ENCODE measurements around the gene APRT. TPM values are rescaled to one million over a fixed set of nuclear protein-coding genes. Genes with fewer than 3 reads are reported as not detected.

Gene APRT
- total RNA-seq, 1 donor from 2014 or later, result 96.7 TPM

- no peak for DNase-seq (ENCODE audit: low spot score)
Observed at GRCh38 chr16:88809676-88810165, 2.0 kb downstream of the APRT start.

- DNase-seq (ENCODE audit: low spot score), result no peak
Observed at GRCh38 chr16:88809068-88809675, 2.6 kb downstream of the APRT start.

GRCh38 chr16:88807626-88808453 is 3.9 kb downstream of the APRT start:
- no peak for DNase-seq (ENCODE audit: low spot score)

GRCh38 chr16:88807142-88807625 is 4.5 kb downstream of the APRT start:
- no peak for DNase-seq (ENCODE audit: low spot score)

GRCh38 chr16:88806491-88807111 is 5.1 kb downstream of the APRT start:
- no peak for DNase-seq (ENCODE audit: low spot score)

- no peak for DNase-seq (ENCODE audit: low spot score)
Observed at GRCh38 chr16:88805887-88806393, 5.8 kb downstream of the APRT start.

- no peak for DNase-seq (ENCODE audit: low spot score)
Observed at GRCh38 chr16:88805340-88805715, 6.4 kb downstream of the APRT start.

GRCh38 chr16:88804552-88805339 is 7.0 kb downstream of the APRT start:
- DNase-seq (ENCODE audit: low spot score), result no peak

- DNase-seq (ENCODE audit: low spot score), result no peak
Observed at GRCh38 chr16:88804173-88804551, 7.6 kb downstream of the APRT start.

GRCh38 chr16:88803264-88803987 is 8.3 kb downstream of the APRT start, which contains the start of gene CDT1:
Gene CDT1, plus strand, starts transcription at chr16:88803789. Its CDS starts 43 bp downstream, at chr16:88803832.
- DNase-seq (ENCODE audit: low spot score), result peak; percentile 95

GRCh38 chr16:88800277-88800592 is 11.5 kb downstream of the APRT start:
- no peak for DNase-seq (ENCODE audit: low spot score)

- DNase-seq (ENCODE audit: low spot score), result no peak
Observed at GRCh38 chr16:88799569-88800276, 12.0 kb downstream of the APRT start.

GRCh38 chr16:88798772-88799455 is 12.8 kb downstream of the APRT start:
- DNase-seq (ENCODE audit: low spot score), result no peak

- DNase-seq (ENCODE audit: low spot score), result no peak
Observed at GRCh38 chr16:88798073-88798472, 13.7 kb downstream of the APRT start.

GRCh38 chr16:88796278-88796677 is 15.4 kb downstream of the APRT start:
- no peak for DNase-seq (ENCODE audit: low spot score)

- DNase-seq (ENCODE audit: low spot score), result no peak
Observed at GRCh38 chr16:88793251-88793954, 18.3 kb downstream of the APRT start.

GRCh38 chr16:88792668-88793250 is 19.0 kb downstream of the APRT start:
- no peak for DNase-seq (ENCODE audit: low spot score)

- DNase-seq (ENCODE audit: low spot score), result no peak
Observed at GRCh38 chr16:88792078-88792550, 19.6 kb downstream of the APRT start.

All from mesenteric fat pad (tissue), 1 donor.